Colon (tissue), 2 donors: ENCODE data around the gene MORN3.
"Not testable (repeated sequence)": the region's sequence is repeated elsewhere in the genome, so short reads cannot be mapped to it uniquely, and the experiment has no call there.

Experiments used
- FAIRE-seq: peaks from 2 replicates; lab custom pipeline; 2012; peaks lifted over from hg19 to GRCh38; lab: Jason Lieb, UNC
- donor health status: control.
- donor health status: control.

MORN3 gene

GRCh38 chr12:121669521-121669900 is at the start of gene MORN3:
Gene MORN3, minus strand, starts transcription at chr12:121669654. Its CDS starts 171 bp downstream, at chr12:121669483.
- no peak for FAIRE-seq

- FAIRE-seq, result no peak
Observed at GRCh38 chr12:121718653-121719239, 49.3 kb upstream of the MORN3 start.

- FAIRE-seq, result no peak
Observed at GRCh38 chr12:121717041-121717699, 47.7 kb upstream of the MORN3 start.

GRCh38 chr12:121715862-121716435 is 46.5 kb upstream of the MORN3 start:
- no peak for FAIRE-seq

- not testable (repeated sequence) for FAIRE-seq
Observed at GRCh38 chr12:121715055-121715454, 45.6 kb upstream of the MORN3 start.

- no peak for FAIRE-seq
Observed at GRCh38 chr12:121713793-121714192, 44.3 kb upstream of the MORN3 start.

GRCh38 chr12:121713257-121713777 is 43.9 kb upstream of the MORN3 start:
- FAIRE-seq, result no peak

GRCh38 chr12:121712461-121713256 is 43.2 kb upstream of the MORN3 start, which contains the start of gene TMEM120B:
Gene TMEM120B, plus strand, starts transcription at chr12:121712752. Its CDS starts 144 bp downstream, at chr12:121712896.
- FAIRE-seq, result no peak

- no peak for FAIRE-seq
Observed at GRCh38 chr12:121712190-121712460, 42.7 kb upstream of the MORN3 start.

GRCh38 chr12:121711361-121712189 is 42.1 kb upstream of the MORN3 start:
- no peak for FAIRE-seq

- FAIRE-seq, result no peak
Observed at GRCh38 chr12:121709478-121709961, 40.1 kb upstream of the MORN3 start.

GRCh38 chr12:121709064-121709424 is 39.6 kb upstream of the MORN3 start:
- FAIRE-seq, result not testable (repeated sequence)

GRCh38 chr12:121708313-121709063 is 39.0 kb upstream of the MORN3 start:
- no peak for FAIRE-seq

GRCh38 chr12:121705514-121705913 is 36.1 kb upstream of the MORN3 start:
- no peak for FAIRE-seq

- FAIRE-seq, result no peak
Observed at GRCh38 chr12:121702944-121703343, 33.5 kb upstream of the MORN3 start.

- FAIRE-seq, result no peak
Observed at GRCh38 chr12:121701667-121702277, 32.3 kb upstream of the MORN3 start.

- not testable (repeated sequence) for FAIRE-seq
Observed at GRCh38 chr12:121697861-121698260, 28.4 kb upstream of the MORN3 start.

GRCh38 chr12:121697093-121697698 is 27.7 kb upstream of the MORN3 start:
- FAIRE-seq, result peak; percentile 5

- no peak for FAIRE-seq
Observed at GRCh38 chr12:121693155-121693687, 23.8 kb upstream of the MORN3 start.

- FAIRE-seq, result not testable (repeated sequence)
Observed at GRCh38 chr12:121692744-121693143, 23.3 kb upstream of the MORN3 start.
